Osteoblast (primary cell): ENCODE data around the gene ADGRG3. TPM values are rescaled to one million over a fixed set of nuclear protein-coding genes. Genes with fewer than 3 reads are reported as not detected.

ENCODE experiments used
- DNase-seq: peaks from one replicate; pipeline ENCODE4 v3.0.0; 2011; ENCODE audit warnings: low spot score, mixed read lengths; ENCODE audit not compliant: insufficient read length; ENCODE audit errors: missing footprints
- H2AFZ ChIP-seq: 2 replicates; pipeline ENCODE4 v1.6.0; 2011; ENCODE audit warnings: mild to moderate bottlenecking, low read length
- H3K27ac ChIP-seq: 2 replicates; pipeline ENCODE4 v1.5.1; 2011; ENCODE audit warnings: mild to moderate bottlenecking, low read depth, low read length, moderate library complexity
- H3K27me3 ChIP-seq: 2 replicates; pipeline ENCODE4 v1.6.0; 2012; ENCODE audit warnings: mild to moderate bottlenecking, control low read depth, inconsistent platforms, low read length, moderate library complexity; ENCODE audit not compliant: insufficient read depth
- H3K36me3 ChIP-seq: 2 replicates; pipeline ENCODE4 v1.5.1; 2011; ENCODE audit warnings: mild to moderate bottlenecking, low read length, control low read depth, moderate library complexity; ENCODE audit not compliant: insufficient read depth
- H3K4me1 ChIP-seq: 2 replicates; pipeline ENCODE4 v1.5.1; 2011; ENCODE audit warnings: mild to moderate bottlenecking, low read length, control low read depth, moderate library complexity; ENCODE audit not compliant: insufficient read depth
- H3K4me2 ChIP-seq: 2 replicates; pipeline ENCODE4 v1.6.0; 2011; ENCODE audit warnings: mild to moderate bottlenecking, low read length; ENCODE audit not compliant: insufficient read depth
- H3K4me3 ChIP-seq: fragments of 200-600 bp; sonication (generic); 3 replicates; pipeline ENCODE4 v1.5.1; 2012; ENCODE audit warnings: mild to moderate bottlenecking, low read length, inconsistent platforms; ENCODE audit not compliant: insufficient read depth
- H3K79me2 ChIP-seq: 2 replicates; pipeline ENCODE4 v1.6.0; 2012; ENCODE audit warnings: mild to moderate bottlenecking, low read length, control low read depth, inconsistent platforms; ENCODE audit not compliant: insufficient read depth
- H3K9me3 ChIP-seq: 2 replicates; pipeline ENCODE4 v1.5.1; 2011; ENCODE audit warnings: low read depth, low read length, control low read depth
- H4K20me1 ChIP-seq: 2 replicates; pipeline ENCODE4 v1.6.0; 2012; ENCODE audit warnings: mild to moderate bottlenecking, low read length, control low read depth; ENCODE audit not compliant: insufficient read depth
- CTCF ChIP-seq: IDR thresholded peaks from 2 replicates; pipeline ENCODE4 v1.5.1; 2011; ENCODE audit warnings: mild to moderate bottlenecking, low read depth, low read length, moderate library complexity; ENCODE audit errors: extremely low read depth
- total RNA-seq: library from RNA; depleted of rRNA; stranded (reverse); fragments of >200 nt; gene quantifications from 2 replicates; pipeline ENCODE4 v1.2.3, GENCODE V29; 2012

Gene ADGRG3
- total RNA-seq, 1 donor, result not detected

GRCh38 chr16:57664662-57665025 is 3.5 kb upstream of the ADGRG3 start:
- no peaks in the 10 kb centered on the region for H3K79me2 ChIP-seq
- no peak overlapping the region for H3K4me2 ChIP-seq
- peak; percentile 67 for DNase-seq
- H3K27me3 ChIP-seq, result no peaks in the 10 kb centered on the region
- no peak overlapping the region for H2AFZ ChIP-seq
- no peaks in the 10 kb centered on the region for H3K36me3 ChIP-seq
- H3K4me3 ChIP-seq, result no peak overlapping the region
- H4K20me1 ChIP-seq, result no peaks in the 10 kb centered on the region
- H3K9me3 ChIP-seq, result no peaks in the 10 kb centered on the region
- no peak for TF ChIP-seq CTCF
- H3K27ac ChIP-seq, result no peak overlapping the region
- no peaks in the 10 kb centered on the region for H3K4me1 ChIP-seq

DNA sequence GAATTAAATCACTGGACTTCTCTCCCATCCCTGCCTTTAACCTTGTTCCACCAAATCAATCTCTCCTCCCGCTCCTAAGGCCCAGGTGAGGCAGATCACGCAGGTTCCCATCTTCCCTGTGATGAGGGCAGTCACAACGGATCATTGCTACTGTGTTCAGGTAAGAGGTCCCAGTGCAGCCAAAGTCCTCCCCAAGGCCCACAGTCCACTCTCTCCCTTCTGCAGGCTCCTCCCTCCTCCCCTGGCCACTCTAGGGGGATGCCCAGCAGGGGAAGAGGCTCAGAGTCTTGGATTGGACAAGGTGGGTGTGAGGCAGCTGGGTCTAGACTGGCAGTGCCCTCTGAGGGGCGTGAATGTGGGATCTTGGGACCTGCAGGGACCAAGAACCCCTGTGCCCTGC is 2.6 kb upstream of the ADGRG3 start:
- no peaks in the 10 kb centered on the region for H3K4me1 ChIP-seq

DNA sequence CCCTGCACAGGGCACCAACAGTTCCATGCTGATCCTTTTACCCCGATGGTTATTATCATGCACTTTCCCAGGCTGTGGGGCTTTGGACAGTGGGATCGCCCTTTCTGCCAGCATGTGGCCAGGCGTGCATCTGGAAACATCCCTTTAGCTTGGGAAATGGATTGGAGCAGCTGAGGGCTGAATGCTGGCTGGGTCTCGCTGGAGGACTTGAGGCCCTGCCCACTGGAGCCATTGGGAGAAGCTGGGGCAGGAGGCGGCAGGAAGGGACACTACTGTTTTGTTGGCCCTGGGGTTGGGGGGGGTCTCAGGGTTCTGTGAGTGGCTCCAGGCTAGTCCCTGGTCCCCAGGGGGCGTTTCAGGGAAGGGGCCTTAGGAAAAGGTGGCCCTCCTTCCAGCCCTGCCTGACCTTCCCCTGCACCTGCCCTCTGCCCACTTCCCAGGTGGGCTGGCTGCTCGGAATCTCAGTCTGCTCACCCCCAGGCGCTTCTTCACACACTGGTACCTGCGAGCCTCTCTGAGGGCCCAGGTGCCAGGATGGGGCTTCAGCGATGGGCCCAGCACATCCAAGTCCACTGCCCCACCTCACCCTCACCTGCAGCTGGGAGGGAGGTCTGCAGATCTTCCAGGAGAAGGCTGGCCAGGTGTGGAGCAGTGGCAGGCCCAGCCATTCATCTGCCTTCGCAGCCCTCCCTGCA is 1.6 kb upstream of the ADGRG3 start:
- Histone ChIP-seq H3K36me3 (no peaks in the 10 kb centered on the region), H2AFZ (no peak overlapping the region), H3K4me3 (no peak overlapping the region), H3K4me2 (no peak overlapping the region), H4K20me1 (no peaks in the 10 kb centered on the region), H3K79me2 (no peaks in the 10 kb centered on the region), H3K4me1 (no peaks in the 10 kb centered on the region), H3K27me3 (peaks cover 8% of the 10 kb centered on the region), H3K9me3 (no peaks in the 10 kb centered on the region), H3K27ac (no peak overlapping the region)
- TF ChIP-seq CTCF, result no peak
- peak; percentile 46 for DNase-seq

More for the DNA sequence above, 2.6 kb upstream of the ADGRG3 start:
- no peaks in the 10 kb centered on the region for H4K20me1 ChIP-seq
- H3K4me3 ChIP-seq, result no peak overlapping the region
- H2AFZ ChIP-seq, result no peak overlapping the region
- DNase-seq, result peak; percentile 32
- TF ChIP-seq CTCF, result no peak
- peaks cover 7% of the 10 kb centered on the region for H3K27me3 ChIP-seq
- H3K27ac ChIP-seq, result no peak overlapping the region
- H3K4me2 ChIP-seq, result no peak overlapping the region
- H3K36me3 ChIP-seq, result no peaks in the 10 kb centered on the region
- H3K9me3 ChIP-seq, result no peaks in the 10 kb centered on the region
- H3K79me2 ChIP-seq, result no peaks in the 10 kb centered on the region

GRCh38 chr16:57667048-57667525 is 1.0 kb upstream of the ADGRG3 start:
- no peaks in the 10 kb centered on the region for H3K4me1 ChIP-seq
- no peak overlapping the region for H3K4me3 ChIP-seq
- H3K79me2 ChIP-seq, result no peaks in the 10 kb centered on the region
- H3K27me3 ChIP-seq, result peaks cover 13% of the 10 kb centered on the region
- H2AFZ ChIP-seq, result no peak overlapping the region
- TF ChIP-seq CTCF, result no peak
- DNase-seq, result peak; percentile 57
- no peaks in the 10 kb centered on the region for H3K9me3 ChIP-seq
- no peak overlapping the region for H3K27ac ChIP-seq
- H4K20me1 ChIP-seq, result no peaks in the 10 kb centered on the region
- no peak overlapping the region for H3K4me2 ChIP-seq
- H3K36me3 ChIP-seq, result no peaks in the 10 kb centered on the region
